SK-N-SH (cell line): ENCODE measurements around the gene FNDC3B. TPM values are rescaled to one million over a fixed set of nuclear protein-coding genes. Genes with fewer than 3 reads are reported as not detected.

Source experiments
- CTCF ChIA-PET: fragments of 300-600, 350-600 bp; formaldehyde crosslinking; extraction: SDS; loops from one replicate; lab custom pipeline; 2021; lab: Yijun Ruan, JAX
- POLR2A ChIA-PET: fragments of 350-600 bp; sonication (Branson Sonifier 250); formaldehyde crosslinking; extraction: SDS; loops from one replicate; lab custom pipeline; 2020; ENCODE audit warnings: antibody characterized with exemption, inconsistent platforms; lab: Yijun Ruan, JAX
- DNase-seq: peaks from one replicate; pipeline ENCODE4 v3.0.0; 2012
- H2AFZ ChIP-seq: fragments of 200-600 bp; sonication (generic); 2 replicates; pipeline ENCODE4 v1.8.1; 2016; ENCODE audit warnings: antibody characterized with exemption, mild to moderate bottlenecking, low read depth
- H3F3A ChIP-seq: fragments of 200-600 bp; sonication (generic); replicated peaks from 2 replicates; pipeline ENCODE3; 2016; ENCODE audit warnings: antibody characterized with exemption, mild to moderate bottlenecking; ENCODE audit not compliant: insufficient read depth
- H3K27ac ChIP-seq, 2 experiments: fragments of 200-500 bp in 1 of 2; fragments of 200-600 bp in 1 of 2; sonication (Bioruptor generic) in 1 of 2; sonication (generic), shearing (Covaris generic) in 1 of 2; 2 replicates each; pipeline versions ENCODE4 v1.5.1 to v1.6.1; 2014 to 2016; ENCODE audit warnings: low read depth in 2 of 2, inconsistent platforms in 1 of 2, low read length in 1 of 2, mild to moderate bottlenecking in 1 of 2, mixed read lengths in 1 of 2
- H3K27me3 ChIP-seq: fragments of 200-600 bp; sonication (generic), shearing (Covaris generic); 2 replicates; pipeline ENCODE4 v1.6.1; 2016; ENCODE audit warnings: mixed run types; ENCODE audit not compliant: insufficient read depth
- H3K36me3 ChIP-seq, 2 experiments: fragments of 200-500 bp in 1 of 2; fragments of 200-600 bp in 1 of 2; sonication (Bioruptor generic) in 1 of 2; sonication (generic) in 1 of 2; replicated peaks in 1 of 2; 2 replicates each; pipeline versions ENCODE3 to v1.5.1; 2014 to 2016; ENCODE audit warnings: low read length in 1 of 2, mild to moderate bottlenecking in 1 of 2; ENCODE audit not compliant: insufficient read depth in 2 of 2, control insufficient read depth in 1 of 2
- H3K4me1 ChIP-seq, 2 experiments: fragments of 200-500 bp in 1 of 2; fragments of 200-600 bp in 1 of 2; sonication (Bioruptor generic) in 1 of 2; sonication (generic), shearing (Covaris generic) in 1 of 2; 2 replicates each; pipeline versions ENCODE4 v1.5.1 to v1.6.1; 2014 to 2016; ENCODE audit warnings: low read depth in 1 of 2, low read length in 1 of 2, mixed run types in 1 of 2; ENCODE audit not compliant: insufficient read depth in 2 of 2, control insufficient read depth in 1 of 2
- H3K4me2 ChIP-seq: fragments of 200-600 bp; sonication (generic), shearing (Covaris generic); 2 replicates; pipeline ENCODE4 v1.6.1; 2017; ENCODE audit warnings: mixed run types
- H3K4me3 ChIP-seq, 2 experiments: fragments of 200-500 bp in 1 of 2; fragments of 200-600 bp in 1 of 2; sonication (Bioruptor generic) in 1 of 2; sonication (generic), shearing (Covaris generic) in 1 of 2; 2 replicates each; pipeline versions ENCODE4 v1.5.1 to v1.8.1; 2014 to 2016; ENCODE audit warnings: low read depth in 2 of 2, inconsistent platforms in 1 of 2, low read length in 1 of 2, mild to moderate bottlenecking in 1 of 2, mixed read lengths in 1 of 2, moderate library complexity in 1 of 2
- H3K79me2 ChIP-seq: fragments of 200-600 bp; sonication (generic); 2 replicates; pipeline ENCODE4 v1.8.1; 2017; ENCODE audit warnings: mild to moderate bottlenecking; ENCODE audit not compliant: insufficient read depth
- H3K9ac ChIP-seq: fragments of 200-600 bp; sonication (generic); 2 replicates; pipeline ENCODE4 v1.6.1; 2017; ENCODE audit warnings: mixed run types
- H3K9me2 ChIP-seq: fragments of 200-600 bp; sonication (generic); 2 replicates; pipeline ENCODE4 v1.6.1; 2017; ENCODE audit warnings: mixed run types
- H3K9me3 ChIP-seq: fragments of 200-600 bp; sonication (generic); 2 replicates; pipeline ENCODE4 v1.6.1; 2017; ENCODE audit warnings: mixed run types, mild to moderate bottlenecking, moderate library complexity
- H4K20me1 ChIP-seq: fragments of 200-600 bp; sonication (generic); 2 replicates; pipeline ENCODE4 v1.6.1; 2017; ENCODE audit warnings: mild to moderate bottlenecking, mixed run types; ENCODE audit not compliant: insufficient read depth
- EP300 ChIP-seq, 2 experiments: IDR thresholded peaks; 2 replicates each; pipeline versions ENCODE4 v1.4.0 to v1.6.1; 2012; ENCODE audit warnings: borderline replicate concordance in 1 of 2, low read depth in 1 of 2, low read length in 1 of 2
- FOSL2 ChIP-seq: IDR thresholded peaks from 2 replicates; pipeline ENCODE4 v1.4.0; 2012; ENCODE audit warnings: low read depth, mild to moderate bottlenecking, moderate library complexity, borderline replicate concordance
- FOXJ3 ChIP-seq: sonication (generic); formaldehyde crosslinking; IDR thresholded peaks from 2 replicates; pipeline ENCODE4 v1.5.1; 2020; ENCODE audit warnings: mild to moderate bottlenecking, missing genetic modification reagents
- GATA2 ChIP-seq: sonication (generic); formaldehyde crosslinking; IDR thresholded peaks from 2 replicates; pipeline ENCODE4 v1.5.0; 2020; ENCODE audit warnings: mild to moderate bottlenecking, missing genetic modification reagents
- MXI1 ChIP-seq: IDR thresholded peaks from 2 replicates; pipeline ENCODE4 v1.6.1; 2012; ENCODE audit warnings: mild to moderate bottlenecking, low read depth, low read length, improper control_type of control experiment
- NFIC ChIP-seq: IDR thresholded peaks from 2 replicates; pipeline ENCODE4 v1.4.0; 2012; ENCODE audit warnings: borderline replicate concordance
- NRF1 ChIP-seq: IDR thresholded peaks from 2 replicates; pipeline ENCODE4 v1.6.1; 2012; ENCODE audit warnings: low read depth, mild to moderate bottlenecking, low read length
- RXRA ChIP-seq: IDR thresholded peaks from 2 replicates; pipeline ENCODE4 v1.4.0; 2012; ENCODE audit warnings: low read depth, mild to moderate bottlenecking, borderline replicate concordance
- SIN3A ChIP-seq: IDR thresholded peaks from 2 replicates; pipeline ENCODE4 v1.6.1; 2012; ENCODE audit warnings: low read depth, mild to moderate bottlenecking, low read length, moderate library complexity, borderline replicate concordance
- WGBS: methylation state at CpG from one replicate; pipeline ENCODE4 v1.1.6; 2017; ENCODE audit warnings: low lambda C conversion rate; 5-methylcytosine and 5-hydroxymethylcytosine counted together
- polyA plus RNA-seq, 3 experiments: library from polyadenylated mRNA; depleted of rRNA; stranded (reverse); fragments of >200 nt; gene quantifications; 2 replicates each; pipeline ENCODE4 v1.2.3, GENCODE V29; 2012
- TF ChIP-seq, protein P1 (sequence below): IDR thresholded peaks from 2 replicates; pipeline ENCODE4 v1.4.0; 2012; ENCODE audit warnings: low read depth, borderline replicate concordance
- TF ChIP-seq, protein P2 (sequence below): fragments of 150-350 bp; IDR thresholded peaks from 2 replicates; pipeline ENCODE4 v1.6.1; 2017; ENCODE audit warnings: antibody characterized with exemption, low read length, low read depth, borderline replicate concordance

The FNDC3B gene
- polyA plus RNA-seq, 1 of the 3 experiments (the other 2 are of a cell fraction) = 10.4 TPM

DNA sequence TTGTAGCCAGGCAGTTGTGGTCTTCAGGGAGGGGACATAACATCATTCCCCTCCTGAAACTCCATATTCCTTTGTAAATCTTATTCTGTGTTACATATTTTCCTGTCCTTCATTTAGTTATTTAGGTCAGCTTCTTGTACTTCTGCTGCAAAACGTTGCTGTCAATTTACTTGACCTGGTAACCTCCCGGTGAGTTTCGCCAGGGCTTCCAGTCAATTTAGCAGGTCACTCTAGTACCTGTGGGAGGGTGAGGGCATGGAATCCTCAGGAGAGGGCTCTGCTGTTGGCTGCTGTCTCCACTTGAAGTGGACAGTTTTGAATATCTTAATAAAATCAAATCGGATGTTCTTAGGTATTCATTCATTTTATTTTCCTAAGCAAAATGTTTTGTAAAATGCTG is 29.6 kb downstream of the FNDC3B start:
- Histone ChIP-seq H3K4me2 (no peak overlapping the region), H3K79me2 (peaks cover 100% of the 10 kb centered on the region), H3K9me3 (no peaks in the 10 kb centered on the region), H3K9ac (no peak overlapping the region), H3K4me3 (no peak overlapping the region), H2AFZ (no peak overlapping the region), H3F3A (peaks cover 3% of the 10 kb centered on the region), H3K9me2 (no peaks in the 10 kb centered on the region), H3K27ac (no peak overlapping the region; a peak in 1 of 4 replicates), H3K27me3 (no peaks in the 10 kb centered on the region), H3K4me1 (peaks cover 22 to 27% of the 10 kb centered on the region in 2 experiments; a peak in 3 of 4 replicates), H4K20me1 (peaks cover 99% of the 10 kb centered on the region), H3K36me3 (peaks cover 14 to 27% of the 10 kb centered on the region in 2 experiments)
- 91% methylated on average over 4 of the region's 4 CpGs for WGBS
- no peak for TF ChIP-seq SIN3A
- no peak for TF ChIP-seq MXI1
- TF ChIP-seq, protein P1, sequence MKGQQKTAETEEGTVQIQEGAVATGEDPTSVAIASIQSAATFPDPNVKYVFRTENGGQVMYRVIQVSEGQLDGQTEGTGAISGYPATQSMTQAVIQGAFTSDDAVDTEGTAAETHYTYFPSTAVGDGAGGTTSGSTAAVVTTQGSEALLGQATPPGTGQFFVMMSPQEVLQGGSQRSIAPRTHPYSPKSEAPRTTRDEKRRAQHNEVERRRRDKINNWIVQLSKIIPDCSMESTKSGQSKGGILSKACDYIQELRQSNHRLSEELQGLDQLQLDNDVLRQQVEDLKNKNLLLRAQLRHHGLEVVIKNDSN = no peak
- no peak for TF ChIP-seq EP300 (IDR thresholded peaks at IDR 0.05; ENCODE audit: borderline replicate concordance in 1 of 2, low read depth in 1 of 2, low read length in 1 of 2)
- ChIA-PET CTCF (no interaction called here), POLR2A (no interaction called here)
- DNase-seq = no peak

DNA sequence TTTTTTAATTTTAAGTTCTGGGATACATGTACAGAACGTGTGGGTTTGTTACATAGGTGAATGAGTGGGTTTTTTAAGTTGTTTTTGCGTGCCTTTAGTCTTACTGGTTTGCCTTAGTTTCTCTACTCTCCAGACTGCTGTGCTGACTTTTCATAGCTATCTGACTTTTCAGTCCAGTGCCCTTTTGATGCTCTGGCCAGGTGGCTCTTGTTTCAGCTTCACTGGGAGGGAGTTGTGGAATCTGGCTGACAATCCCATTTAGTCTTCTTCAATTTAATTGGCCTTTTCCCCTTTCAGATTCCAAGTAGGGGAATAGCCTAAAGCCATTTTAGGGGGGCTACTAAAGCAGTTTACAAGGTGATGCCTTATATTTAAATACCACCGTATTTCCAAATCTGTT is 30.1 kb downstream of the FNDC3B start:
- H3K9ac ChIP-seq = no peak overlapping the region
- CTCF ChIA-PET = interaction anchor here (0.6 kb wide), 1 partner anchor 539 kb away, joined by 3 read pairs; no protein-coding TSS in a partner anchor
- no peak overlapping the region for H3K4me2 ChIP-seq
- POLR2A ChIA-PET = no interaction called here
- no peaks in the 10 kb centered on the region for H3F3A ChIP-seq
- H3K79me2 ChIP-seq = peaks cover 100% of the 10 kb centered on the region
- no peak overlapping the region for H3K27ac ChIP-seq
- H3K9me3 ChIP-seq = no peaks in the 10 kb centered on the region
- 95% methylated on average over 3 of the region's 3 CpGs for WGBS
- H4K20me1 ChIP-seq = peaks cover 99% of the 10 kb centered on the region
- no peaks in the 10 kb centered on the region for H3K27me3 ChIP-seq
- peaks cover 22 to 27% of the 10 kb centered on the region in 2 experiments; a peak in 3 of 4 replicates for H3K4me1 ChIP-seq
- no peak for TF ChIP-seq GATA2 (CRISPR knock-in tag)
- no peak for DNase-seq
- no peak overlapping the region for H2AFZ ChIP-seq
- no peaks in the 10 kb centered on the region for H3K9me2 ChIP-seq
- H3K36me3 ChIP-seq = peaks cover 11 to 22% of the 10 kb centered on the region in 2 experiments
- H3K4me3 ChIP-seq = no peak overlapping the region

DNA sequence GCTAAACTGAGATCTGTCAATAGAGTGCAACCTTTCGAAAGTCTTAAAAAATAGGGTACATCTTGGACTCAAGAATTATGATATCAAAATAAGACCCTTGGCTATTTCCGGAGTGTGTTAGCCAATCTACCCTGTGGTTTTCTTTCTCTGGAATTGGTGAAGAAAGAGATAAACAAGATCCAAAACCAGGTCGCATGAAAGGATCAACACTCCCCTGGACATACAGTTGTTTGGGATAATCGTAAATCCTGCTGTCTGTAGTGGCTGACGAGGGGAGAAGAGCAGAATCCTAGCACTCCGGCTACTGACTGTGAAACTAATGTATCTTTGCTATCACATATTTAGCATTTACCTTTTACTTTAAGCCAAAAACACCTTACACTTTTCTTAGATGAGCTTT is 30.9 kb downstream of the FNDC3B start:
- peaks cover 99% of the 10 kb centered on the region for H4K20me1 ChIP-seq
- no peak for TF ChIP-seq FOSL2
- TF ChIP-seq NFIC = no peak
- TF ChIP-seq RXRA = no peak
- no peak for TF ChIP-seq NRF1
- TF ChIP-seq FOXJ3 (CRISPR knock-in tag) = no peak
- TF ChIP-seq, protein P2, sequence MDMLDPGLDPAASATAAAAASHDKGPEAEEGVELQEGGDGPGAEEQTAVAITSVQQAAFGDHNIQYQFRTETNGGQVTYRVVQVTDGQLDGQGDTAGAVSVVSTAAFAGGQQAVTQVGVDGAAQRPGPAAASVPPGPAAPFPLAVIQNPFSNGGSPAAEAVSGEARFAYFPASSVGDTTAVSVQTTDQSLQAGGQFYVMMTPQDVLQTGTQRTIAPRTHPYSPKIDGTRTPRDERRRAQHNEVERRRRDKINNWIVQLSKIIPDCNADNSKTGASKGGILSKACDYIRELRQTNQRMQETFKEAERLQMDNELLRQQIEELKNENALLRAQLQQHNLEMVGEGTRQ = no peak
- TF ChIP-seq, all 33 proteins: peak for 0
- no peak for DNase-seq
- POLR2A ChIA-PET = no interaction called here
- no peak overlapping the region for H3K27ac ChIP-seq
- H3K36me3 ChIP-seq = peaks cover 11 to 22% of the 10 kb centered on the region in 2 experiments
- no peaks in the 10 kb centered on the region for H3K9me3 ChIP-seq
- no peak overlapping the region for H2AFZ ChIP-seq
- CTCF ChIA-PET = no interaction called here
- WGBS = 93% methylated on average over 6 of the region's 6 CpGs
- peaks cover 100% of the 10 kb centered on the region for H3K79me2 ChIP-seq
- H3K4me3 ChIP-seq = no peak overlapping the region
- H3K9me2 ChIP-seq = no peaks in the 10 kb centered on the region
- no peaks in the 10 kb centered on the region for H3F3A ChIP-seq
- no peaks in the 10 kb centered on the region for H3K27me3 ChIP-seq
- no peak overlapping the region for H3K9ac ChIP-seq
- H3K4me2 ChIP-seq = no peak overlapping the region
- peaks cover 19 to 22% of the 10 kb centered on the region in 2 experiments; a peak in 3 of 4 replicates for H3K4me1 ChIP-seq
